H1 (cell line): Measurements from ENCODE around the gene FGF1. TPM values are rescaled to one million over a fixed set of nuclear protein-coding genes. Genes with fewer than 3 reads are reported as not detected.

Source experiments
- CTCF ChIA-PET: fragments of 300-600 bp; sonication (Branson Sonifier 250); formaldehyde crosslinking; loops from one replicate; lab custom pipeline; 2021; ENCODE audit not compliant: partially characterized antibody; lab: Charles Lee
- POLR2A ChIA-PET: fragments of 300-600 bp; sonication (Branson Sonifier 250); formaldehyde crosslinking; loops from one replicate; lab custom pipeline; 2021; ENCODE audit warnings: inconsistent platforms; ENCODE audit not compliant: partially characterized antibody; lab: Charles Lee
- DNase-seq, 2 experiments: peaks; one replicate each; pipeline versions ENCODE4 v3.0.0 to v3.0.0-alpha.2; 2010 to 2022; ENCODE audit warnings: low spot score in 2 of 2, low read depth in 1 of 2, mixed read lengths in 1 of 2
- FAIRE-seq: peaks from 2 replicates; lab custom pipeline; 2011; peaks lifted over from hg19 to GRCh38; lab: Jason Lieb, UNC
- H2AFZ ChIP-seq: 2 replicates; pipeline ENCODE4 v1.8.1; 2012; ENCODE audit warnings: low read length, inconsistent platforms
- H2AK5ac ChIP-seq: 2 replicates; pipeline ENCODE4 v1.6.1; 2013; ENCODE audit warnings: low read depth, low read length
- H2BK120ac ChIP-seq: replicated peaks from 2 replicates; pipeline ENCODE3; 2013; ENCODE audit warnings: low read depth, low read length, inconsistent platforms
- H2BK12ac ChIP-seq: 2 replicates; pipeline ENCODE4 v1.6.1; 2013; ENCODE audit warnings: low read depth, low read length
- H2BK15ac ChIP-seq: 2 replicates; pipeline ENCODE4 v1.6.1; 2013; ENCODE audit warnings: low read length
- H2BK20ac ChIP-seq: 2 replicates; pipeline ENCODE4 v1.6.1; 2013; ENCODE audit warnings: low read length
- H2BK5ac ChIP-seq: 2 replicates; pipeline ENCODE4 v1.6.1; 2013; ENCODE audit warnings: low read depth, low read length
- H3K14ac ChIP-seq: 2 replicates; pipeline ENCODE4 v1.6.1; 2013; ENCODE audit warnings: inconsistent platforms; ENCODE audit not compliant: insufficient read length
- H3K18ac ChIP-seq: 2 replicates; pipeline ENCODE4 v1.6.1; 2013; ENCODE audit warnings: low read length; ENCODE audit errors: extremely low read depth
- H3K23ac ChIP-seq: 2 replicates; pipeline ENCODE4 v1.6.1; 2013; ENCODE audit warnings: inconsistent platforms; ENCODE audit not compliant: insufficient read length
- H3K23me2 ChIP-seq: 2 replicates; pipeline ENCODE4 v1.6.1; 2013; ENCODE audit warnings: low read depth, low read length
- H3K27ac ChIP-seq: 2 replicates; pipeline ENCODE4 v1.6.1; 2011; ENCODE audit warnings: low read depth, low read length, inconsistent platforms
- H3K27me3 ChIP-seq, 4 experiments: replicated peaks in 1 of 4; 1 replicate in 1 of 4; 2 replicates in 3 of 4; pipeline versions ENCODE4 v1.6.1 to v1.8.1; 2011 to 2013; ENCODE audit warnings: low read length in 3 of 4, mild to moderate bottlenecking in 3 of 4, inconsistent platforms in 2 of 4, mixed read lengths in 2 of 4, moderate library complexity in 1 of 4; ENCODE audit not compliant: control insufficient read depth in 3 of 4, insufficient read depth in 3 of 4; ENCODE audit errors: extremely low read depth in 1 of 4
- H3K36me3 ChIP-seq, 4 experiments: 2 replicates each; pipeline versions ENCODE4 v1.6.1 to v1.8.1; 2011 to 2013; ENCODE audit warnings: mild to moderate bottlenecking in 4 of 4, low read length in 3 of 4, moderate library complexity in 2 of 4, control low read depth in 1 of 4, inconsistent platforms in 1 of 4; ENCODE audit not compliant: insufficient read depth in 4 of 4, control insufficient read depth in 2 of 4
- H3K4ac ChIP-seq: replicated peaks from 2 replicates; pipeline ENCODE3; 2013; ENCODE audit warnings: low read length, low read depth, mixed read lengths, inconsistent platforms; ENCODE audit not compliant: insufficient read length
- H3K4me1 ChIP-seq, 4 experiments: replicated peaks in 1 of 4; 1 replicate in 1 of 4; 2 replicates in 3 of 4; pipeline versions ENCODE4 v1.6.1 to v1.8.1; 2011 to 2013; ENCODE audit warnings: low read length in 3 of 4, inconsistent platforms in 2 of 4, mixed read lengths in 1 of 4; ENCODE audit not compliant: insufficient read depth in 4 of 4, control insufficient read depth in 3 of 4
- H3K4me2 ChIP-seq, 2 experiments: 2 replicates each; pipeline versions ENCODE4 v1.6.1 to v1.8.1; 2011 to 2013; ENCODE audit warnings: low read depth in 2 of 2, low read length in 2 of 2, control low read depth in 1 of 2, inconsistent platforms in 1 of 2, mild to moderate bottlenecking in 1 of 2; ENCODE audit not compliant: insufficient read depth in 1 of 2
- H3K4me3 ChIP-seq, 4 experiments: fragments of 200-600, 300-600 bp in 1 of 4; sonication (generic), shearing (Covaris generic), sonication (Bioruptor Twin) in 1 of 4; 2 replicates each; pipeline versions ENCODE4 v1.5.1 to v1.8.1; 2011 to 2016; ENCODE audit warnings: low read length in 4 of 4, low read depth in 3 of 4, control low read depth in 2 of 4, inconsistent platforms in 2 of 4, mild to moderate bottlenecking in 2 of 4, mixed read lengths in 1 of 4, moderate library complexity in 1 of 4; ENCODE audit not compliant: insufficient read depth in 2 of 4; ENCODE audit errors: extremely low read depth in 1 of 4
- H3K56ac ChIP-seq: replicated peaks from 2 replicates; pipeline ENCODE3; 2013; ENCODE audit warnings: low read depth, mild to moderate bottlenecking, mixed read lengths, low read length, inconsistent platforms; ENCODE audit not compliant: insufficient read length
- H3K79me1 ChIP-seq: 2 replicates; pipeline ENCODE4 v1.6.1; 2013; ENCODE audit warnings: low read depth, low read length, control low read depth
- H3K79me2 ChIP-seq, 2 experiments: 2 replicates each; pipeline versions ENCODE4 v1.6.1 to v1.8.1; 2012 to 2013; ENCODE audit warnings: low read length in 2 of 2, mild to moderate bottlenecking in 2 of 2, inconsistent platforms in 1 of 2; ENCODE audit not compliant: insufficient read depth in 2 of 2, control insufficient read depth in 1 of 2
- H3K9ac ChIP-seq, 4 experiments: replicated peaks in 1 of 4; 1 replicate in 1 of 4; 2 replicates in 3 of 4; pipeline versions ENCODE4 v1.6.1 to v1.8.1; 2011 to 2013; ENCODE audit warnings: low read depth in 3 of 4, low read length in 3 of 4, control low read depth in 2 of 4, mild to moderate bottlenecking in 2 of 4, moderate library complexity in 2 of 4, inconsistent platforms in 1 of 4; ENCODE audit errors: extremely low read depth in 1 of 4
- H3K9me3 ChIP-seq, 2 experiments: 2 replicates each; pipeline versions ENCODE4 v1.6.1 to v1.8.1; 2012 to 2013; ENCODE audit warnings: mild to moderate bottlenecking in 2 of 2, moderate library complexity in 2 of 2, control low read depth in 1 of 2, inconsistent platforms in 1 of 2, low read depth in 1 of 2, low read length in 1 of 2, mixed read lengths in 1 of 2; ENCODE audit not compliant: insufficient read depth in 2 of 2
- H4K20me1 ChIP-seq, 2 experiments: replicated peaks in 1 of 2; 2 replicates each; pipeline versions ENCODE3 to v1.8.1; 2011 to 2013; ENCODE audit warnings: inconsistent platforms in 2 of 2, low read length in 2 of 2, mild to moderate bottlenecking in 1 of 2; ENCODE audit not compliant: insufficient read depth in 2 of 2, control insufficient read depth in 1 of 2
- H4K5ac ChIP-seq: 2 replicates; pipeline ENCODE4 v1.6.1; 2013; ENCODE audit warnings: low read length, low read depth, mixed read lengths, inconsistent platforms; ENCODE audit not compliant: insufficient read length
- H4K8ac ChIP-seq: 2 replicates; pipeline ENCODE4 v1.8.0; 2013; ENCODE audit warnings: mild to moderate bottlenecking, moderate library complexity, low read length, inconsistent platforms; ENCODE audit not compliant: insufficient read depth; ENCODE audit errors: extremely low read depth
- H4K91ac ChIP-seq: replicated peaks from 2 replicates; pipeline ENCODE3; 2013; ENCODE audit warnings: low read length, mixed read lengths, inconsistent platforms; ENCODE audit not compliant: insufficient read length
- GABPA ChIP-seq: IDR thresholded peaks from 2 replicates; pipeline ENCODE4 v1.6.1; 2011; ENCODE audit warnings: mild to moderate bottlenecking, low read length, moderate library complexity, borderline replicate concordance; ENCODE audit not compliant: insufficient read depth
- JUN ChIP-seq: IDR thresholded peaks from 2 replicates; pipeline ENCODE4 v1.6.1; 2011; ENCODE audit warnings: low read depth, mild to moderate bottlenecking, improper control_type of control experiment, low read length
- MAFK ChIP-seq: IDR thresholded peaks from 2 replicates; pipeline ENCODE4 v1.6.1; 2012; ENCODE audit warnings: low read depth, mild to moderate bottlenecking, improper control_type of control experiment, low read length
- POLR2AphosphoS5 ChIP-seq: IDR thresholded peaks from 2 replicates; pipeline ENCODE4 v1.6.1; 2011; ENCODE audit warnings: low read depth, low read length
- SP1 ChIP-seq: IDR thresholded peaks from 2 replicates; pipeline ENCODE4 v1.6.1; 2011; ENCODE audit warnings: low read depth, low read length
- SP4 ChIP-seq: IDR thresholded peaks from 2 replicates; pipeline ENCODE4 v1.6.1; 2012; ENCODE audit warnings: low read length, inconsistent platforms
- TBP ChIP-seq: IDR thresholded peaks from 2 replicates; pipeline ENCODE4 v1.6.1; 2011; ENCODE audit warnings: low read depth, low read length, improper control_type of control experiment
- TCF12 ChIP-seq: IDR thresholded peaks from 2 replicates; pipeline ENCODE4 v1.6.1; 2011; ENCODE audit warnings: low read depth, mild to moderate bottlenecking, low read length
- WGBS, 2 experiments: shearing (Covaris generic) in 1 of 2; methylation state at CpG; one replicate each; pipeline versions ENCODE4 v1.1.6 to v1.1.7; 2013 to 2015; ENCODE audit warnings: low lambda C conversion rate in 2 of 2, mixed read lengths in 2 of 2, inconsistent platforms in 1 of 2, low coverage in 1 of 2, missing lambda C conversion rate in 1 of 2; ENCODE audit not compliant: insufficient replicate concordance in 2 of 2, insufficient coverage in 1 of 2, insufficient read length in 1 of 2; ENCODE audit errors: extremely low coverage in 1 of 2, missing lambda C conversion rate in 1 of 2; 5-methylcytosine and 5-hydroxymethylcytosine counted together
- polyA plus RNA-seq, 7 experiments: library from polyadenylated mRNA; depleted of rRNA in 3 of 7; stranded (reverse) in 5 of 7; unstranded in 2 of 7; fragments of >200 nt in 5 of 7; fragments of 200-250 nt in 2 of 7; gene quantifications; 1 replicate in 5 of 7; 2 replicates in 1 of 7; 4 replicates in 1 of 7; pipeline versions ENCODE4 v1.2.1 to v1.2.3, GENCODE V29; 2011 to 2013; ENCODE audit warnings: missing spikeins in 2 of 7, mixed read lengths in 2 of 7
- total RNA-seq: library from RNA; stranded (reverse); fragmentation: NEBNext Ultra II Directional; extraction: Animal tissue kit (Norgen Biotek cat#: 25700); gene quantifications from 2 replicates; pipeline ENCODE4 v1.2.1, GENCODE V29; 2021

The FGF1 gene
- total and polyA plus RNA-seq, 2 of the 8 experiments (the other 6 are each of a cell fraction or from before 2014, with no cell fraction given) = 0.30 to 0.50 TPM

- no peak overlapping the region for H3K4me2 ChIP-seq
Measured at GRCh38 chr5:142561029-142561428, 124.9 kb downstream of the FGF1 start.

More at GRCh38 chr5:142561029-142561428, 124.9 kb downstream of the FGF1 start:
- H3K4ac ChIP-seq = no peak overlapping the region
- no peak overlapping the region for H2BK5ac ChIP-seq
- H4K5ac ChIP-seq = no peak overlapping the region
- CTCF ChIA-PET = interaction anchor here (0.6 kb wide), 2 partner anchors 55 to 101 kb away, joined by 3 read pairs; no protein-coding TSS in a partner anchor
- no peak overlapping the region for H3K4me3 ChIP-seq
- H2AFZ ChIP-seq = no peak overlapping the region
- no peaks in the 10 kb centered on the region for H3K27me3 ChIP-seq
- H2AK5ac ChIP-seq = no peak overlapping the region
- DNase-seq (no peak), FAIRE-seq (no peak)
- no peaks in the 10 kb centered on the region for H3K36me3 ChIP-seq
- H3K79me2 ChIP-seq = no peaks in the 10 kb centered on the region
- TF ChIP-seq MAFK (no peak), POLR2AphosphoS5 (no peak), JUN (no peak), GABPA (no peak), SP4 (no peak), TBP (no peak), TCF12 (no peak), SP1 (no peak)
- WGBS, 2 experiments = 88% methylated on average over 2 of the region's 2 CpGs; no CpG with 5 or more reads in 1 of the 2 experiments
- H2BK15ac ChIP-seq = no peak overlapping the region
- H4K91ac ChIP-seq = no peak overlapping the region
- H2BK20ac ChIP-seq = no peak overlapping the region
- H3K4me1 ChIP-seq = no peaks in the 10 kb centered on the region
- H4K8ac ChIP-seq = no peak overlapping the region
- H3K79me1 ChIP-seq = no peaks in the 10 kb centered on the region
- no peaks in the 10 kb centered on the region for H3K23me2 ChIP-seq
- no peak overlapping the region for H2BK12ac ChIP-seq
- no peak overlapping the region for H3K23ac ChIP-seq
- no peak overlapping the region for H3K27ac ChIP-seq
- POLR2A ChIA-PET = no interaction called here
- no peak overlapping the region for H3K14ac ChIP-seq
- no peak overlapping the region for H3K9ac ChIP-seq
- no peaks in the 10 kb centered on the region for H4K20me1 ChIP-seq
- H3K18ac ChIP-seq = no peak overlapping the region
- H3K56ac ChIP-seq = no peak overlapping the region
- no peak overlapping the region for H2BK120ac ChIP-seq
- H3K9me3 ChIP-seq = no peaks in the 10 kb centered on the region
